ENCODE data around the gene MAML1.

- TF ChIP-seq ARNTL (CRISPR knock-in tag; IDR thresholded peaks at IDR 0.05; ENCODE audit: borderline replicate concordance, low read depth), result no peak
- no peak for TF ChIP-seq ISL1 (CRISPR knock-in tag; IDR thresholded peaks at IDR 0.05)
- no peak for TF ChIP-seq ZNF565 (CRISPR knock-in tag; conservative IDR thresholded peaks at IDR 0.05; ENCODE audit: low read depth)
- TF ChIP-seq ZFP30 (CRISPR knock-in tag; IDR thresholded peaks at IDR 0.05), result no peak
- no peak for TF ChIP-seq GLIS3 (CRISPR knock-in tag; IDR thresholded peaks at IDR 0.05)
- TF ChIP-seq ZFP3 (CRISPR knock-in tag; IDR thresholded peaks at IDR 0.05), result no peak
- TF ChIP-seq CSDC2 (CRISPR knock-in tag; IDR thresholded peaks at IDR 0.05), result no peak
- TF ChIP-seq POU6F1 (CRISPR knock-in tag; IDR thresholded peaks at IDR 0.05; ENCODE audit: borderline replicate concordance, low read depth), result no peak
- TF ChIP-seq ZNF70 (CRISPR knock-in tag; IDR thresholded peaks at IDR 0.05), result no peak
- no peak for TF ChIP-seq PATZ1 (CRISPR knock-in tag; IDR thresholded peaks at IDR 0.05; ENCODE audit: borderline replicate concordance)
- no peak for TF ChIP-seq RARB (CRISPR knock-in tag; IDR thresholded peaks at IDR 0.05)
- TF ChIP-seq TOX (CRISPR knock-in tag; IDR thresholded peaks at IDR 0.05; ENCODE audit: borderline replicate concordance), result no peak
Measured at GRCh38 chr5:179697108-179697507, 35.5 kb upstream of the MAML1 start.

Measured in SK-N-SH treated with all-trans-retinoic acid at 6 μM for 48 hours (cell line).